Choroid plexus epithelial cell (primary cell): ENCODE results near the gene GLP2R.

ENCODE experiments used
- DNase-seq: peaks from one replicate; pipeline ENCODE4 v3.0.0-alpha.2; 2010; ENCODE audit warnings: low read depth
- H3K4me3 ChIP-seq: 2 replicates; pipeline ENCODE4 v1.5.1; 2011; ENCODE audit warnings: low read depth, mild to moderate bottlenecking, control low read depth, low read length, moderate library complexity
- CTCF ChIP-seq: conservative IDR thresholded peaks from 2 replicates; pipeline ENCODE4 v1.5.1; 2011; ENCODE audit warnings: low read depth, mild to moderate bottlenecking, control low read depth, inconsistent platforms, low read length, moderate library complexity

Gene GLP2R

GRCh38 chr17:9940841-9941240 lies 115.1 kb downstream of the GLP2R start:
- H3K4me3 ChIP-seq, result no peak overlapping the region
- DNase-seq, result no peak
- TF ChIP-seq CTCF, result no peak

- DNase-seq, result no peak
- H3K4me3 ChIP-seq, result no peak overlapping the region
- TF ChIP-seq CTCF, result no peak
These were observed 115.6 kb downstream of the GLP2R start for GRCh38 chr17:9941305-9941704.
